B cell (primary cell): ENCODE measurements around the gene CGB3.
A peak's percentile ranks its signal among the peaks of the same experiment; 100 is the strongest.

ENCODE experiments used
- EZH2 ChIP-seq: IDR thresholded peaks from 2 replicates; pipeline ENCODE4 v1.6.1; 2012; ENCODE audit warnings: borderline replicate concordance, low read depth, mild to moderate bottlenecking, moderate library complexity, low read length; ENCODE audit not compliant: insufficient read depth, poor library complexity, severe bottlenecking
- TF ChIP-seq, protein P1 (sequence below): fragments of 200-600 bp; IDR thresholded peaks from one replicate; pipeline ENCODE4 v1.8.0; 2022; ENCODE audit warnings: antibody characterized with exemption, mild to moderate bottlenecking

DNA sequence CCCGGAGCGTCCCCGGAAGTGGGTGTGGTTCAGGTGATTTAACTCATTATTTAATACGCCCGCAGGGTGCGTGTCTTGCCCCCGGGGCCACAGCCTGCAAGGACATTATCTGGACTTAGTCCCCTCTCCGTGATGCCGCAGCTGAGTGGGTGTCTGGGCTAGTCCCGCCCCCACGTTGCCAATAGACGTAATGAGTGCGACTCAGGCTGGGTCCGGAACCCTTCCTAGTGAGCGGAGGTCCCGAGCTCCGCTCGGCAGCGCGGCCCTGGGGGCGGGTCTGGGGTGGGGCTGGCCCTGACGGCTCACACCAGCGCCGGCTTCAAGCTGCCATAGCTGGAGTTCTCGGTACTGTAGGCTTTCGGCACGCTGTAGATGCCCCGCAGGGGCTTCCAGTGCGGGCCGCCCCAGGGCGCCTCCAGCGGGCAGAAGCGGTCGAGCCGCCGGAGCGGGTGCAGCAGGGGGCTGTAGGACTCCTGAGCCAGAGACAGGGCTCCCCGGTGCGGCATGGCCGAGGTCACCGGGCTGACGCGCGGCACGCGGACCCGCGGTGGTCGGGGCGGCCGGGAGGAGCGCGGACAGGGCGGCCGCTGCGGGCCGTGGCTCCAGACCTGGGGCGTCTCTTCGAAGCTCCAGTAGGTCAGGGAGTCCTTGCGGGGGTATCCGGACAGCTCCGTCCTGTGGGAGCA lies 6.3 kb downstream of the CGB3 start:
- TF ChIP-seq, protein P1, sequence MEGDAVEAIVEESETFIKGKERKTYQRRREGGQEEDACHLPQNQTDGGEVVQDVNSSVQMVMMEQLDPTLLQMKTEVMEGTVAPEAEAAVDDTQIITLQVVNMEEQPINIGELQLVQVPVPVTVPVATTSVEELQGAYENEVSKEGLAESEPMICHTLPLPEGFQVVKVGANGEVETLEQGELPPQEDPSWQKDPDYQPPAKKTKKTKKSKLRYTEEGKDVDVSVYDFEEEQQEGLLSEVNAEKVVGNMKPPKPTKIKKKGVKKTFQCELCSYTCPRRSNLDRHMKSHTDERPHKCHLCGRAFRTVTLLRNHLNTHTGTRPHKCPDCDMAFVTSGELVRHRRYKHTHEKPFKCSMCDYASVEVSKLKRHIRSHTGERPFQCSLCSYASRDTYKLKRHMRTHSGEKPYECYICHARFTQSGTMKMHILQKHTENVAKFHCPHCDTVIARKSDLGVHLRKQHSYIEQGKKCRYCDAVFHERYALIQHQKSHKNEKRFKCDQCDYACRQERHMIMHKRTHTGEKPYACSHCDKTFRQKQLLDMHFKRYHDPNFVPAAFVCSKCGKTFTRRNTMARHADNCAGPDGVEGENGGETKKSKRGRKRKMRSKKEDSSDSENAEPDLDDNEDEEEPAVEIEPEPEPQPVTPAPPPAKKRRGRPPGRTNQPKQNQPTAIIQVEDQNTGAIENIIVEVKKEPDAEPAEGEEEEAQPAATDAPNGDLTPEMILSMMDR: peak; percentile 78
- TF ChIP-seq EZH2: no peak
